Activated T-cell treated with anti-CD3 and anti-CD28 coated beads for 1 hour (primary cell): ENCODE data around the gene HDAC4.

Experiments
- DNase-seq: peaks from one replicate; pipeline ENCODE4 v3.0.0-alpha.2; 2020; ENCODE audit warnings: low read depth

The HDAC4 gene

DNA sequence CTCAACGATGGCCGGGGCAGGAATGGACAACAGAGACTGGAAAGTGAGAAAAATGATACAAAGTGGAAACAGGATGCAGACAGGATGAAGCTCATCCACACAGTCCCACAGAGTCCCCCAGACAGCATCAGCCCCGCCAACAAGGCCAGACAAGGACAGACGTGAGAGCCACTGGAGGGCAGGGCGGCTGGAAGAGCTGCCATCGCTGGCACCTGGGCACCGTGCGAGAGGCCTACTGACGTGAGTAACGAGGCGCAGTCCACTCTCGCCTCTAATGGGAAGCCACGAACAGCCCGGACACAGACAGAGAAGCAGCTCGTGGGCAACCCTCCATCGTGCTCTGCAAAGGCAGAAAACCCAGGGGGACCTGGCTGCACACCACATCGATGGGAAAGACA is 17.1 kb downstream of the HDAC4 start:
- no peak for DNase-seq

DNA sequence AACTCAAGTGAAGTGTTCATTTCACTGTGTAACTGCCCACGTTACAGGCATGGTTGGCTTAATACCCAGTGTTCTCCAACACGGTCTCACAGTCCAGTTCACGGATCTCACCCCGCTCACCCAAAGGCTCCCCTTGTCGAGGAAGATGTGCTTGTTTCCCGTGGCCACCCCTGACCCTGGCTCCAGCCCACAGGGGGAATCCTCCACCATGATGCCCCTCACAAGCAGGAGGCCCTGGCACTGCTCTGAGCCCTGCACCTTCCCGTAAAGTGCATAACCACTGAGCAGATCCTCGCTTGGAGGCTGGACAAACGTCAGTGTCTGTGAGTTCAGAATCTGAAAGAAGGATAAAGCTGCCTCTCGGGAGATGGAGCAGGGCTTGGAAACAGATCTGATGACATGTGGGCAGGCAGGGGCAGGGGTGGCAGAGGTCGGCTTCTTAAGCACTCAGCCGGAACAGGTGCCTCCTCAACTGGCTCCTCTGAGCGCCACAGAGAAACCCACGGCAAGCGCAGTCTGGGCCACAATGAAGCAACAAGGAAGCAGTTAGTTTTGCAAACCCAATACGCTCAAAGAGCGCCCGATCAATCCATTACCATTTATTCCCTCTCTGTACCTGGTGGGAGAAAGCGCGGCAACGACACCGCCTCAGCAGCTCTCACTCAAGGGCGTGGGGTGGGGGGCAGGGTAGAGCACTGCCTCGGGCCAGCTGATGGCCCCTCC is 17.6 kb downstream of the HDAC4 start:
- no peak for DNase-seq

DNA sequence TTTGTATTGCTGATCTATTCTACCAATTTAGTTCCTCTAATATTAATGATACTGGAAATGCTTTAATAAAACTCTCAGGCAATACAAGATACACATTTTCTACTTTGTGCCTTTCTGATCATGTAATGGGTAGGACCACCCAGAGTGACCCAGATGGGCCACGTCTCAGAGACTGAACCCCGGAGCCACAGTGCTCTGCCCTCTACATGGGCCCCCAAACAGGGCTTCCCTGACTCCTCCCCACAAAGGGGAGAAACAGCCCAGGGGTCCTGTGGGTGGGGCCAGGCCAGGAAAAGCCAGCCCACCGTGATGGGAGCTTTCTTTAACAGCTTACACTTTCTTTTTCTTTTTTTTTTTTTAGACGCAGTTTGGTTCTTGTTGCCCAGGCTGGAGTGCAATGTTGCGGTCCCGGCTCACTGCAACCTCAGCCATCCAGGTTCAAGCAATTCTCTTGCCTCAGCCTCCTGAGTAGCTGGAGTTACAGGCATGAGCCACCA is 18.4 kb downstream of the HDAC4 start:
- DNase-seq, result no peak

DNA sequence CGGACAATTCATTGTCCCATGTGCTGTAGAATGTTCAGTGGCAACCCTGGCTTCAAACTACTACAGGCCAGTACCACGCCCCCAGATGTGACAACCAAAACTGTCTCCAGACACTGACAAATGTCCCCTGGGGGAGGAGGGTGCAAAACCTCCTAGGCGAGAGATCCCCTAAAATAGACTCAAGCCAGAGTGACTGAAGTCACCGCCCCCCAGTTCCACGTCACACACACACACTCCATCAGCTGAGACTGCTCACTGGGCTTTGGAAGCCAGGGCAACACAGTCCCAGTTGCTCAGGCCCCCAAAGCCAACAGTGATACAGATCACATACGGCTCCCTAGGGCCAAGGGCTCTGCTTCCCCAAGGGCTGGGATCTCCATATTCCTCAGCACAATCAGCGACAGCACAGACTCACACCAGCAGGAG is 19.1 kb downstream of the HDAC4 start:
- no peak for DNase-seq

DNA sequence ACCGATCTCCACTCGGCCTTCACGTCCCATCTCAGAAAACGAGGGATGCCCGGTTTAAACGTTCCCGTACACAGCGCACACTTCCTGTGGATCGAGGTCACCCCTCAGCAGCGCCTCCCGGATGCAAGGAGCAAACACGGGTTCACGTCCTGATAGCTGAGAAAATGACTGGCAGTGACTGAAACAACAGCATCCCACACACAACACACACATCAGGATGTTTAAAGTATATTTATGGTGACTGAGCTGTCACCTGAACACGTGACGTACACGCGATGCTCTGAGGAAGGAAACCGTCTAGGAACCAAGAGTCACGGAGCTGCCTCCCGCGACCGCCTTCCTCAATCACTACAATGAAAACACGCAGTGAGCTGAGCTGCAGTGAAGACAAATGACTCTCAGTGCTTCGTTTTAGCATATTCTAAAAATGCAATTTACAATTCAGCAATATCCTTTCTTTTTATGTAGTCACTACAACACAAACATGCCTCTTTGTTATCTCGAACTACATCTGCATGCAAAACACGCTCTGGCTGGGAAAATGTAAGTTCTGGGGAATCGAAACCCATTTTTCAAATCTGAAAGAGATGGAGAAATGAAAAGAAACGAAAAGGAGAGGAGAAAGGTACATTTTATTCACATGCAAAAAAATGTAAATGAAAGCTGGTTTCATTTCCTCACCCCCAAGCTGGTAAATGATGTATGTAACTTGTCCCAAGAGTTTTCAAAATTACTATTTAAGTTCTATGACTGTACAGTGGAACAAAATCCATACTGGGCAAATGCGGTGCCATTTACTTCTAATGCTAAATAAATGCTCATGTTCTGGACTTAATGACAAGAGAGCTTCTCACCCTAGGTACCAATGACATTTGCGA is 19.8 kb downstream of the HDAC4 start:
- peak; percentile 49 for DNase-seq

DNA sequence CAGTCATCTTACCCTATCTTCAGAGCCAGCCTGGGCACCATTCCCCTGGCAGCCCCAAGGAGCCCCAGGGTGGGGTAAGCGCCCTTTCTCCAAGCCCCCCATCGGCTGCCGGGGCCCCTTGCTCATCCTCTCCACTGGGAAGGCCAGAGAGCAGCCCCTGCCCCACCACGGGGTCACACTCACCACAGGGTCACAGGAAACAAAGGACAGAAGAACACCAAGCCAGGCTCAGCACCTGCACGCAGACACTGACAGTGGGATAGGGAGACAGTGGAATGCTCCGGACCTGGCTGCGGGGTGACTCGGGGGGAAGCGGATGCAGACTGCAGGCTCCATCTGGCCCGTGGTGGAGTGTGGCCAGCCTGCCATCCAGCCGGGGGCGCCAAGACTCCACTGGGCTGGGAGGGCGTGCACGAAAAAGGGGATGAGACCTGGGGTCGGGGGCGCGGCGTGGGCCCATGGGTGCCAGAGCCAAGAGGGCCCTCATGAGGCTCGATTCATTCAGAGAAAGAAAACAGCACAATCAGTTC is 21.1 kb downstream of the HDAC4 start:
- no peak for DNase-seq

DNA sequence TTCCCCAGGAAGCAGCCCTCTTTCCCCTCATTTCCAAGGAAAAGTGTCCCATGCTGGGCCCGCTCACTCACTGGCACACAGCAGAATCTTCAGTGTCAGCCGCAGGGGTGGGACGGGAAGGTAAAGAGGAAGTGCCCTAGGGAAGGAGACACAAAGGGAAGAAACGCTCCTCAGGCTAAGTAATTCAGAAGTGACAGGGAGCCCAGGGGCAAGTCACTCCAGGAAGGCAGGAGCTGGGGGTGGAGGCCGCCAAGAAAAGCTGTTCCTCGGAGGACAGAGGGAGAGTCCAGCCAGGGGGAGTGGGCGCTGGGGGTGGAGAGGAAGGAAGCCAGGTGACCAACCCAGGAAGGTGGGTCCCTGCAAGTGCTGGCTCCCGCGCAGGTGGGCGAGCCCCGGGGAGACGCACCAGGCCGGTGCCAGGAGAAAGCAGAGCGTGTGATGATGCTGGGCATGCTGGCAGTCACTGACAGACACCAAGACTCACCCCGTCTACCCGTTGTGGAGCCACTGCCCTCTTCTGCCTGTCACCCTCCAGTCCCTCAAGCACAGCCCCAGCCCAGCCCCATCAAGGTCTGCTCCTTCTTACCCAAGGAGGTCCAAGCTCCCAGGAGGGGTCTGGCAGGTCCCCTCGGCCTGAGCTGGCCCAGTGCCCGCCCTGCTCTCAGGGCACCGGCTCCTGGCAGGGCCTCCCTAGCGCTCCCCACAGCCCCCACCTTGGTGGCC is 21.7 kb downstream of the HDAC4 start:
- no peak for DNase-seq

DNA sequence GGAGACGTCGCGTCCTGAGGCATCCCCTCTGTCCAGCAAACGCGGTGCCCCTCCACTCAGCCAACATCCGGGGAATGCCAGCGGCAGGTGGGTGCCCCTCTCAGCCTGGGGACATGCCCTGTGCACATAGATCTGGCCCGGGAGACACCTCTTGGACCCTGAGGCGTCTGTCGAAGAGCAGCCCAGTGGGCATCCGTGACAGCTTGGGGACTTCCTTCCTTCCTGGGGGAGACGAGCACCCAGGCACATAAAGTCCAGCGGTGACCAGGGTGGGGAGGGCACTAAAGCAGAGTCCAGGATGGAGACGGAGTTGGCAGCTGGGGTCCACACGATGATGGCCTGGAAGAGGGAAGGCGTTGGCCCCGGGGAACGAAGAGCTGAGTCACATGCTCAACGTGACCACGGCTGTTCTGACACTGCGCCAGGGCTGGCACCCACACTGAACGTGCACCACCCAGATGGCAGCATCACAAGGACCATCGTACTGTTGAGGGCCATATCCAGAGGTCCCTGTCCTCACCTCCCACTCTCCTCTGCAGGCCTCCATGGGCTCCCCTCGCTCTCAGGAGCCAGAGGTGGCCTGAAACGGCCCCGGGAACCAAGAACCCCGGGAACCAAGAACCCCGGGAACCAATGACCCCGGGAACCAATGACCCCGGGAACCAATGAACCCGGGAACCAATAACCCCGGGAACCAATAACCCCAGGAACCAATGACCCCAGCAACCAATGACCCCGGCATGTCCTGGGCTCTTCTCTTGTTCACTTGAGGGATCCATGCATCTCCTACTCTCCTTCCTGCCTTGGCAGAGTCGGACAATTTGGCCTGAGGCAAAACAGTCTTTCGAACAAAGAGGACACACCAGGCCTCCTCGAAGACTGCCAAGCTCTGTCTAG is 22.6 kb downstream of the HDAC4 start:
- no peak for DNase-seq

DNA sequence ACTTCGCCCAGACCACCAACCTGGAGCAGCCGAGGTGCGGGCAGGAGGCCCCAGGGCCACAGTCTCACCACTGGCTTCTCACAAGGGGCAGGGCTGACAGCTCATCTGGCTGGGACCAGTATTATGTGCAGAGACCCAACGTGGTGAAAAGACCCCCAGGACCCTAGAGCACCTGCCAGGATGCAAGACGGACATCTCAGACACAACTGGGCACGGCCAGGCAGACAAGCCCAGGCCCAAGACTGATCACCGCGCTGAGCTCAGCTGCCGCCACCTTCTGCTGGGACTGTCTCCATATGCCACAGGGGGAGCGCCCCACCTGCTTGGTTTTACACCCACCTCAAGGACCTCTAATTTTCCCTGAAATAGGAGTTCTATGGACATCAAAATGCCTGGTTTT is 23.2 kb downstream of the HDAC4 start:
- no peak for DNase-seq

DNA sequence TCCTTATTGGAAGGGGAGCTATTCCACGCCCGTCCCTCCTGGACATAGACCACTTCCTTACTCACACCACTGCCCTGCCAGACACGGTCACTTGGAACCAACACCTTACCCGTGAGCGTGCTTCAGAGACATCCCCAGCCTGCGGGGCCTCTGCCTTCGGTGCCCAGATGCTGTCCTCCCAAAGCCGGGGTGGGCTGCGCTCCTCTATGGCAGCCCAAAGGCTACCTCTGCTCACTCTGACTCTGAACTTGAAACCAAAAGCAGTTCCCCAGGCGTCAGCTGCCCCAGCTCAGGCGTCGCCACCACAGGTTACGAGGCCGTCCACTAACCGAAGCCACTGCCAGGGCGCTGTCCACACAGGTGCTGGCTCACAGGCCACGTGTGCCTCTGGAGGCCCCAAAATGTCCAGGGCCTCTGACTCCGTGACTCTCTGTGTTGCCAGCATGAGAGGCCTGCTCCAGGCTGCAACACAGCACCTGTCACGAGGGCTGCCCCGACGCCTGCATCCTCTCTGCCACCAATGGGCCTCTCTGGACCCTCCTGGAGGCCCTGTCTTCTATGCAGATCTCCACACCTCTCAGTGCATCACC is 23.8 kb downstream of the HDAC4 start:
- DNase-seq, result no peak

DNA sequence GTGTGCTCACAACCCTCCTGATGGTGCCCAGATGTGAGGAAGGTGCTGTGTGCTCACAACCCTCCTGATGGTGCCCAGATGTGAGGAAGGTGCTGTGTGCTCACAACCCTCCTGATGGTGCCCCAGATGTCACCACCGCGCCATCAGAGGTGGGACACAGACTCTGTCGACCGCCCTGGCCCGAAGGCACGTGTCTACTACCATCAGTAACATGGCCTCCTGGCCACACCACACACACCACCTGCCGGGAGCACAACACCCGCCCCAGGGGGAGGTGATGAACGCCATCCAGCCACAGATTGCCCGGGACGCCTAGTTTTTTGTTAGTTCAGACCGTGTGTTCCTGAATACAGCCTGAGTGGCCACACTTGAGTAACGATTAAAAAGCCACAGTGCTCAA is 24.5 kb downstream of the HDAC4 start:
- DNase-seq, result no peak

DNA sequence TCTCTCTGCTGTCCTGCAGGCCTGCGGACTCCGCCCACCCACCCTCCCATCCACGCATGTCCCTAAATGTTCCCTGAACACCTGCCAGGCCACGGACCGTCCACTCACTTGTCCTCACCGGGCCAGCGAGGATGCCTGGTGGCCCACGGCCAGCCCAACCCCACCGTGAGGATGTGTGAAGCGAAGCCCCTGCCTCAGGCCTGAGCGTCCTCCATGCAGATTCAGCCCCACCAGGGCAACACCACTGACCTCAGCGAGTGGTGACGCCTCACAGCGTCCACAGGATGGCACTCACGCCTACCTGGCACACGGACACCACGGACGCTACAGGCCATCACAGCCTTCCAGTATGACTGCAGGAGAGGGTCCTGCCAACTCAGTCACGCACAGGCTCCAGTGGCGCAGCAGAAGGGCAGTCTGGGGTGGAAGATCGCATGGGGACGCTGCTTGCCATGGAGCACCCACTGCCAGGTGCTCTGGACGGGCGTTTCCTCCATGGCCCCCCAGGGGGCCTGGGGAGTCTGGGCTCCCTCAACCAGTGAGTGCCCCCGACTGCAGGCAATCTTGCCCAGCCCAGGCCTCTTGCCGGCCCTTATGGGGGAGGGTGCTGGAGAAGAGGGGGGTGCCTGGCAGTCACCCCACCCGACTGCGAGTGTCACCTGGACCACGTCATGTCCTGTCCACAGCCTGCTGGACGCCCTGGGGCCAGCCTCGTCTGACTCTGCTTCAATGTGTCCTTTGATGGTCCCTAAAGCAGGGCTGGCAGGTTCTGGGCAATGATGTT is 25.4 kb downstream of the HDAC4 start:
- no peak for DNase-seq

DNA sequence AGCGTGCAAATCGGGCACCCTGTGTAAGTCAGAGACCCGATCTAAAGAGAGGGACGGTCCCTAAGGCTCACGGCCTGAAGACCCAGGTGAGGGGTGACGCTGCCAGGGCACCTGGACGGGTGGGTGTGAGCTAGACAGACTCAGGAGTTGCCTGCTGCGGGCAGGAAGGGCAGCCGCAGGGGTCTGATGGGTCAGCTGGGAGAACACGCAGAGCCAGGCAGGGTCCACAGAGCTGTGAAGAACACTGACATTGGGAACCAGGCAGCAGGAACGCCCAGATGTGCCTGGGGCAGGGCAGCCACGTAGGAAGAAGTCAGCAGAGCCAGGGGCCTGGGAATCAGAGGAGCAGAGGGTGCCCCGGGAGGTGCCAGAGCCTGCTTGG is 25.9 kb downstream of the HDAC4 start:
- DNase-seq, result no peak

DNA sequence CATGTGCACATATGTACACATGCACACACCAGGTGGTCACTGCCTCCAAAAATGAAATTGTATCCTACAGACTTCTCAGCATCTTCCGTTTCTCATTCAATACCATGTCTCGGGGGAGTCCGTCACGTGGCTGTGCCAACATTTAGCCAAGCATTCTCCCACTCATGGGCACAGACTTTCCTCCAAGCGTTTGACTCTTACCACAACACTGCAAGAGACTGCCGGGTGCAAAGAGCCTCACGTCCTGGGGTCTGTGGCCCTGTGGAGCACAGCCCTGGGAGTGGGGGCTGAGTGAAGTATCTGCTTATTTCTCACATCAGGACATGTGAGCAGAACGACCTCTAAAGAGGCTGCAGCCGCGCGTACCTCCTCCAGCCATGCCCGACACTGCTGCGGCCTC is 28.0 kb downstream of the HDAC4 start:
- no peak for DNase-seq

DNA sequence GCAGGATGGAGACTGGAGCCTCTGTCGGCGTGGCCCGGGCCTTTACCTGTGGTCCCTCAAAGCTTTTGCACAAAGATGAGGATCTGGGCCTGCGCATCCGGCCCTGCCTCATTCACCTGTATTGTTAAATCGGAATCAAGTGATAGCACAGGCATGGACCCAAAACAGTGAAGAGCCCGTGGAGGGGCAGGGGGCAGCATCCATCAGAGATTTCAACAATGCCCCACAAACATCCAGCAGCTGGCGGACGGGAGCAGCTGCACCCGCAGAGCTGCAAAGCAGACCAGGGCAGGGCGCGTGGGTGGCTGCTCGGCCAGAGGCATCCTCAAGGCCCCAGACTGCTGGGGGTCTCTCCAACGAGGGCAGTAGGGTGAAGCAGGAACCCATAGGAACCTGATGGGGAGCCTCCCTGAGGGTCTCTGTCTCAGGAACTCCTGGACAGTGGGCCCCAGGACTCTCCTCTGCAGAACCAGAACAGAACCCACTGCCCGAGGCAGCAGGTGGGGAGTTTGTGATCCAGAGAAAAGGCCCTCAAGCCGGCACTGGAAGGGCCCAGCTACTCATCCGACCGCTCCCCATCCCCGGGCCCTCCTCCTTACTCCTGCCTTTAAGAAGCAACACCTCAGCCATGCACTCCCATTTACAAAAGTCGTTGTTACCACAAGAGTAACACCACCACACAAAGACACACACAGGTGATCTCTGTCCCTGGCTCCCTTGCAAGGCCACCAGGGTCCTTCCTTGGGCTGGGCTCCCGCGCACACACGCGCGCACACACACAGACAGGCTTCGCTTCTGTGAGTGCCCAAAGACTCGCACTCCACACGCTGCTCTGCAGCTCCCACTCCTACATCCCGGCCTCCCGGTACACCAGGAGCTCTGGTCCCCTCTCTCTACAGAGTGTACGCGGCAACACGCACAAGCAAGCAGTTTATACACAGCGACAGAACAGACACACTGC is 28.8 kb downstream of the HDAC4 start:
- no peak for DNase-seq

DNA sequence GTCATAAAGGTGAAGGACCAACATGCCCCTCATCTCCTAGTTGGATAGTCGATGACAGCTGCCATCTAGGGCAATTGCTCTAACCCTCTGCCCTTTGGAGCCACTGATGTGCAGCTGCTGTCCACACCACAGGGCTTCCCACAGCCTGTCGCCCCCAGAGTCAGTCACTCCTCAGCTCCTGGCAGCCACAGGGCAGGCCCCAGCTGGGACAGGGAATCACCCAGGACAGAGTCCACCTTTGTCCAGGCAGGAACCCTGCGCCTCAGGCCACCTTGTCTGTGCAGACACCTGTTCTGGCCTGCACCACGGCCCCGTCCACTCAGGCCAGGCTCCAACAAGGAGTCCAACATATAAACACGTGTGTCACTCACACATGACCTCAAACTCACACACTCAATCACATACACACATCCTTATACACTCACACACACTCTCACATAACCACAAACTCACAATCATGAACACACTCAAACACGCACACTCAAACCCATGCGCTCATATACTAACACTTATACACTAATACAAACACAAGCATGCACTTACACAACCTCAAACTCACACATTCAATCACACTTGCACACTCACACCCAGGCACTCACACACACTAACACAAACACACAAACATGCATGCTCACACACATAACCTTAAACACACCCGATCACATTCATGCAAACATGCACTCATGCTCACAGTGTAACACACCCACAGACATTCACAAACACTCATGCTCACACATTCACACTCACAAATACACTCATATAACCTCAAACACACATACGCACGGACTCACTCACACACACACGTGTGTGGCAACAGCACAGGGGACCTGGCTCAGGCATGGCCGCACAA is 29.7 kb downstream of the HDAC4 start:
- DNase-seq, result no peak

DNA sequence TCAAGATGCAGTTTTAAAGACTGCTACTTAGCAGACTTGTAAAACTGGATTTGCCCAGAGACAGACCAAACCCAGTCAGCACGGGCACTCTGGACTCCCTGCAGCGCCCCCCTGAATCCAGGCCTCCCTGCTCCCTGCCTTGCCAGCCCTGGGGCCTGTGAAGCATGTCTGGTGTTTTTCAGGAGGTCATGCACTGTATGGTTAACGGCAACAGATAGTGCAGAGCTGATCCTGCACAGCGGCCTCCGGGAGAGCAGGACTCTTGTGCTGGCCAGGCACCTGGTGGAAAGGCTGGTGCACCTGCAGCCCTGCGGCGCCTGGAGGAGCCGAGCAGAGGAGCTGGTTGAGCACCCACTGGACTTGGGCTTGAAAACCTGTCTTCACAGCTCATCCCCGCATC is 30.4 kb downstream of the HDAC4 start:
- DNase-seq, result no peak

DNA sequence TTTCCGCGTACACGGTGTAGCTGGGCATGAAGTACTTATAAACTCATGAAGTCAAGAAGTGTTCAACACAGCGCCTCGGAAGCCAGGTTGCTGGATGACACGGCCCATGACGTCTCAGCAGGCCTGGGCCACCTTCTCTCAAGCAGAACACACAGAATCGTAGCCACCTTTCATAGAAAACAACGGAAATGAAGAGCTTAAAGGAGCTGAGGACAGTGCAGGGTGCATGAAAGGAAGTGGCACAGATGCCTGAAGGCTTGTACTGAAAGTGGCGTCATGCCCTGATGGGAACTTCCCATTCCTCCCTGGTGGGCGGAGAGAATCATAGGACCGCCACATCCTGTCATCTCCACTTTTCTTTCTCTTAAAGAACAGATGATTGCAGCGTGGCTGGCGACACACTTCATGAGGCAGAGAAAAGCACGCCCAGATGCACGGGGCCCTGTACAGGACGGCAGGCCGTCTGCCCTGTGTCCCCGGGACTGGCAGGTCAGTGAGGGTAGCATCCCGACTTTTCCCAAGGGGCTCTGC is 31.1 kb downstream of the HDAC4 start:
- DNase-seq, result peak; percentile 45
